Neural cell (in vitro differentiated cells): ENCODE data around the gene PES1.

Source experiments
- RAD21 ChIP-seq: fragments of 450-650 bp; conservative IDR thresholded peaks from 2 replicates; pipeline ENCODE4 v1.6.1; 2014; ENCODE audit warnings: antibody characterized with exemption, mild to moderate bottlenecking, moderate library complexity
- TF ChIP-seq, protein P1 (sequence below): fragments of 450-650 bp; IDR thresholded peaks from 2 replicates; pipeline ENCODE4 v1.5.1; 2014; ENCODE audit warnings: antibody characterized with exemption, mild to moderate bottlenecking, moderate library complexity; ENCODE audit not compliant: poor library complexity, severe bottlenecking
- TF ChIP-seq, protein P2 (sequence below): IDR thresholded peaks from 2 replicates; pipeline ENCODE4 v1.6.1; 2012; ENCODE audit warnings: borderline replicate concordance

GRCh38 chr22:30614268-30614667, 22.6 kb upstream of the PES1 start:
- TF ChIP-seq, protein P1, sequence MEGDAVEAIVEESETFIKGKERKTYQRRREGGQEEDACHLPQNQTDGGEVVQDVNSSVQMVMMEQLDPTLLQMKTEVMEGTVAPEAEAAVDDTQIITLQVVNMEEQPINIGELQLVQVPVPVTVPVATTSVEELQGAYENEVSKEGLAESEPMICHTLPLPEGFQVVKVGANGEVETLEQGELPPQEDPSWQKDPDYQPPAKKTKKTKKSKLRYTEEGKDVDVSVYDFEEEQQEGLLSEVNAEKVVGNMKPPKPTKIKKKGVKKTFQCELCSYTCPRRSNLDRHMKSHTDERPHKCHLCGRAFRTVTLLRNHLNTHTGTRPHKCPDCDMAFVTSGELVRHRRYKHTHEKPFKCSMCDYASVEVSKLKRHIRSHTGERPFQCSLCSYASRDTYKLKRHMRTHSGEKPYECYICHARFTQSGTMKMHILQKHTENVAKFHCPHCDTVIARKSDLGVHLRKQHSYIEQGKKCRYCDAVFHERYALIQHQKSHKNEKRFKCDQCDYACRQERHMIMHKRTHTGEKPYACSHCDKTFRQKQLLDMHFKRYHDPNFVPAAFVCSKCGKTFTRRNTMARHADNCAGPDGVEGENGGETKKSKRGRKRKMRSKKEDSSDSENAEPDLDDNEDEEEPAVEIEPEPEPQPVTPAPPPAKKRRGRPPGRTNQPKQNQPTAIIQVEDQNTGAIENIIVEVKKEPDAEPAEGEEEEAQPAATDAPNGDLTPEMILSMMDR = no peak
- no peak for TF ChIP-seq RAD21
- TF ChIP-seq, protein P2, sequence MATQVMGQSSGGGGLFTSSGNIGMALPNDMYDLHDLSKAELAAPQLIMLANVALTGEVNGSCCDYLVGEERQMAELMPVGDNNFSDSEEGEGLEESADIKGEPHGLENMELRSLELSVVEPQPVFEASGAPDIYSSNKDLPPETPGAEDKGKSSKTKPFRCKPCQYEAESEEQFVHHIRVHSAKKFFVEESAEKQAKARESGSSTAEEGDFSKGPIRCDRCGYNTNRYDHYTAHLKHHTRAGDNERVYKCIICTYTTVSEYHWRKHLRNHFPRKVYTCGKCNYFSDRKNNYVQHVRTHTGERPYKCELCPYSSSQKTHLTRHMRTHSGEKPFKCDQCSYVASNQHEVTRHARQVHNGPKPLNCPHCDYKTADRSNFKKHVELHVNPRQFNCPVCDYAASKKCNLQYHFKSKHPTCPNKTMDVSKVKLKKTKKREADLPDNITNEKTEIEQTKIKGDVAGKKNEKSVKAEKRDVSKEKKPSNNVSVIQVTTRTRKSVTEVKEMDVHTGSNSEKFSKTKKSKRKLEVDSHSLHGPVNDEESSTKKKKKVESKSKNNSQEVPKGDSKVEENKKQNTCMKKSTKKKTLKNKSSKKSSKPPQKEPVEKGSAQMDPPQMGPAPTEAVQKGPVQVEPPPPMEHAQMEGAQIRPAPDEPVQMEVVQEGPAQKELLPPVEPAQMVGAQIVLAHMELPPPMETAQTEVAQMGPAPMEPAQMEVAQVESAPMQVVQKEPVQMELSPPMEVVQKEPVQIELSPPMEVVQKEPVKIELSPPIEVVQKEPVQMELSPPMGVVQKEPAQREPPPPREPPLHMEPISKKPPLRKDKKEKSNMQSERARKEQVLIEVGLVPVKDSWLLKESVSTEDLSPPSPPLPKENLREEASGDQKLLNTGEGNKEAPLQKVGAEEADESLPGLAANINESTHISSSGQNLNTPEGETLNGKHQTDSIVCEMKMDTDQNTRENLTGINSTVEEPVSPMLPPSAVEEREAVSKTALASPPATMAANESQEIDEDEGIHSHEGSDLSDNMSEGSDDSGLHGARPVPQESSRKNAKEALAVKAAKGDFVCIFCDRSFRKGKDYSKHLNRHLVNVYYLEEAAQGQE = no peak
